DND-41 (cell line): ENCODE data around the gene CDH2.

ENCODE experiments used
- ATAC-seq: fragments of 200-7000 bp; cut with Tn5 transposase; 3 replicates; pipeline ENCODE4 v1.9.1; 2021; ENCODE audit warnings: low read depth; ENCODE audit not compliant: insufficient read depth
- DNase-seq: peaks from one replicate; pipeline ENCODE4 v3.0.0-alpha.2; 2020
- H2AFZ ChIP-seq: 2 replicates; pipeline ENCODE4 v1.6.0; 2012; ENCODE audit warnings: low read depth, low read length
- H3K27ac ChIP-seq: 2 replicates; pipeline ENCODE4 v1.5.1; 2012; ENCODE audit warnings: low read length, inconsistent platforms
- H3K27me3 ChIP-seq: fragments of 200-600 bp; sonication (generic); 2 replicates; pipeline ENCODE4 v1.6.0; 2012; ENCODE audit warnings: low read length, mild to moderate bottlenecking, inconsistent platforms; ENCODE audit not compliant: insufficient read depth, poor library complexity
- H3K36me3 ChIP-seq: 2 replicates; pipeline ENCODE4 v1.5.1; 2012; ENCODE audit warnings: low read length, inconsistent platforms; ENCODE audit not compliant: insufficient read depth
- H3K4me1 ChIP-seq: 2 replicates; pipeline ENCODE4 v1.5.1; 2012; ENCODE audit warnings: mild to moderate bottlenecking, low read length; ENCODE audit not compliant: insufficient read depth
- H3K4me2 ChIP-seq: 2 replicates; pipeline ENCODE4 v1.6.0; 2012; ENCODE audit warnings: mild to moderate bottlenecking, moderate library complexity, low read length, inconsistent platforms; ENCODE audit not compliant: insufficient read depth
- H3K4me3 ChIP-seq, 2 experiments: fragments of 200-600 bp in 1 of 2; shearing (Covaris generic) in 1 of 2; 2 replicates each; pipeline ENCODE4 v1.5.1; 2012 to 2016; ENCODE audit warnings: inconsistent platforms in 2 of 2, low read length in 2 of 2, mild to moderate bottlenecking in 2 of 2, low read depth in 1 of 2, moderate library complexity in 1 of 2
- H3K79me2 ChIP-seq: 2 replicates; pipeline ENCODE4 v1.6.0; 2012; ENCODE audit warnings: low read length, inconsistent platforms; ENCODE audit not compliant: insufficient read depth
- H3K9ac ChIP-seq: 2 replicates; pipeline ENCODE4 v1.6.0; 2012; ENCODE audit warnings: low read depth, mild to moderate bottlenecking, inconsistent platforms, low read length, moderate library complexity
- H3K9me3 ChIP-seq: 2 replicates; pipeline ENCODE4 v1.5.1; 2012; ENCODE audit warnings: low read length, moderate library complexity, mild to moderate bottlenecking, inconsistent platforms; ENCODE audit not compliant: insufficient read depth, severe bottlenecking
- H4K20me1 ChIP-seq: 2 replicates; pipeline ENCODE4 v1.6.0; 2012; ENCODE audit warnings: low read length; ENCODE audit not compliant: insufficient read depth
- EZH2 ChIP-seq: IDR thresholded peaks from 3 replicates; pipeline ENCODE4 v1.6.1; 2012; ENCODE audit warnings: borderline replicate concordance, low read depth, mild to moderate bottlenecking, moderate library complexity, low read length, inconsistent platforms; ENCODE audit not compliant: severe bottlenecking
- TF ChIP-seq, protein P1 (sequence below): IDR thresholded peaks from 2 replicates; pipeline ENCODE4 v1.5.1; 2012; ENCODE audit warnings: borderline replicate concordance, low read length, moderate library complexity, mild to moderate bottlenecking; ENCODE audit not compliant: poor library complexity, severe bottlenecking; ENCODE audit errors: extremely low read depth

CDH2 gene

DNA sequence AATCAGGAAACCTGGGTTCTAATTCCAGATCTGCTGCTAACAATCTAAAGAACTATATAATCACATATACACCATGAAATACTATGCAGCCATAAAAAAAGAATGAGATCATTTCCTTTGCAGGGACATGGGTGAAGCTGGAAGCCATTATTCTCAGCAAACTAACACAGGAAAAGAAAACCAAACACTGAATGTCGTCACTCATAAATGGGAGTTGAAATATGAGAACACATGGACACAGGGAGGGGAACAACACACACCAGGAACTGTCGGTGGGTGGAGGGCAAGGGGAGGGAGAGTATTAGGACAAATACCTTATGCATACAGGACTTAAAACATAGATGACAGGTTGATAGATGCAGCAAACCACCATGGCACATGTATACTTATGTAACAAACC is 33.2 kb downstream of the CDH2 start:
- H3K27ac ChIP-seq, result no peak overlapping the region

DNA sequence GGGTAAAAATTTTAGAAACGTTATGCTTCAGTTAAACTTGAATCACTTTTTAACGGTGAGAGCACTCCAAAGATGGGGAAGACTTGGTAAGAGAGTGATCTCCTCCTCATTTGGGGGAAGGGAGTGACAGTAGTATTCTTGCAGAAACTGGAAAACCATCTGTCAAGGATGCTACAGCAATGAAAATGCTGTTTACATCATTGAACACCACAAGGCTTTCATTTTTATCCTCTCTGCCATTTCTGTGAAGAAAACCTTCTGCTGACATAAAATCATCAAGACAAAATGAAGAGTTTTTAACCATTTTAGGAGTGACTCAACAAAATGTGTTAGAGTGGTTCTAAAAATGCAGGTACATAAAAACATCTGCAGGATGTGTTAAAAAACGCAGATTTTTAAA is 38.1 kb downstream of the CDH2 start:
- no peaks in the 10 kb centered on the region for H3K36me3 ChIP-seq
- H3K4me3 ChIP-seq, result no peak overlapping the region
- ATAC-seq, result no peak
- H3K79me2 ChIP-seq, result peaks cover 31% of the 10 kb centered on the region
- DNase-seq, result no peak
- TF ChIP-seq, protein P1, sequence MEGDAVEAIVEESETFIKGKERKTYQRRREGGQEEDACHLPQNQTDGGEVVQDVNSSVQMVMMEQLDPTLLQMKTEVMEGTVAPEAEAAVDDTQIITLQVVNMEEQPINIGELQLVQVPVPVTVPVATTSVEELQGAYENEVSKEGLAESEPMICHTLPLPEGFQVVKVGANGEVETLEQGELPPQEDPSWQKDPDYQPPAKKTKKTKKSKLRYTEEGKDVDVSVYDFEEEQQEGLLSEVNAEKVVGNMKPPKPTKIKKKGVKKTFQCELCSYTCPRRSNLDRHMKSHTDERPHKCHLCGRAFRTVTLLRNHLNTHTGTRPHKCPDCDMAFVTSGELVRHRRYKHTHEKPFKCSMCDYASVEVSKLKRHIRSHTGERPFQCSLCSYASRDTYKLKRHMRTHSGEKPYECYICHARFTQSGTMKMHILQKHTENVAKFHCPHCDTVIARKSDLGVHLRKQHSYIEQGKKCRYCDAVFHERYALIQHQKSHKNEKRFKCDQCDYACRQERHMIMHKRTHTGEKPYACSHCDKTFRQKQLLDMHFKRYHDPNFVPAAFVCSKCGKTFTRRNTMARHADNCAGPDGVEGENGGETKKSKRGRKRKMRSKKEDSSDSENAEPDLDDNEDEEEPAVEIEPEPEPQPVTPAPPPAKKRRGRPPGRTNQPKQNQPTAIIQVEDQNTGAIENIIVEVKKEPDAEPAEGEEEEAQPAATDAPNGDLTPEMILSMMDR, result no peak
- TF ChIP-seq EZH2, result no peak
- peaks cover 23% of the 10 kb centered on the region for H3K4me1 ChIP-seq
- no peak overlapping the region for H3K9ac ChIP-seq
- H3K9me3 ChIP-seq, result no peaks in the 10 kb centered on the region
- peaks cover 11% of the 10 kb centered on the region for H4K20me1 ChIP-seq
- H2AFZ ChIP-seq, result no peak overlapping the region
- no peaks in the 10 kb centered on the region for H3K27me3 ChIP-seq
- no peak overlapping the region for H3K4me2 ChIP-seq
- no peak overlapping the region for H3K27ac ChIP-seq

More for the DNA sequence above, 33.2 kb downstream of the CDH2 start:
- Histone ChIP-seq H3K36me3 (no peaks in the 10 kb centered on the region; the same call in 1 of the 2 replicates), H3K9ac (no peak overlapping the region), H3K27me3 (no peaks in the 10 kb centered on the region), H3K4me1 (no peaks in the 10 kb centered on the region), H3K9me3 (no peaks in the 10 kb centered on the region), H4K20me1 (peaks cover 8% of the 10 kb centered on the region; the same call in 1 of the 2 replicates), H3K79me2 (peaks cover 22% of the 10 kb centered on the region), H2AFZ (no peak overlapping the region), H3K4me3 (no peak overlapping the region), H3K4me2 (no peak overlapping the region)
- no peak for TF ChIP-seq EZH2
- TF ChIP-seq, protein P1, result no peak
- DNase-seq, result no peak
- no peak for ATAC-seq

DNA sequence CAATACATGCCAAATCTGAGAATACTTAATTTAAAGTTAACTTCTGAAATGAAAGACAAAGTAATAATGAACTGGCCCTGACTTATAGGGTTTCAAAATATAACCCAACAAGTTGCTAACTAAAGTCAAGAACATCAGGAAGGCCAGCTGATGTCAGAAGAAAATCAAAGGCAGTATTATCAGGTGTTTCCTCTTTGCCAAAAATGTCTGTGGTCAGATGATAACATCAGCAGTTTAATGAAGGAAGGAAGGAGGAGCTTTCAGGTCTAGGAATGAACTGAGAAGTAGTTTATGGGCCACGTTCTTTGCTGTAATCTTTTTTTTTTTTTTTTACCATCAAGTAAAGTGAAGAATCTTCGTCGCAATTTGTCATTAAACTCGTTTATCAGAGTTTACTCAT is 40.9 kb downstream of the CDH2 start:
- Histone ChIP-seq H3K4me2 (peak overlapping the region; percentile 7; the same call in 1 of the 2 replicates), H2AFZ (no peak overlapping the region), H3K4me1 (peaks cover 23% of the 10 kb centered on the region), H3K79me2 (peaks cover 36% of the 10 kb centered on the region), H4K20me1 (peaks cover 19% of the 10 kb centered on the region), H3K9me3 (no peaks in the 10 kb centered on the region), H3K27me3 (no peaks in the 10 kb centered on the region), H3K4me3 (no peak overlapping the region), H3K9ac (no peak overlapping the region), H3K27ac (no peak overlapping the region), H3K36me3 (no peaks in the 10 kb centered on the region)
- ATAC-seq (peak; percentile 95), DNase-seq (peak; percentile 19)
- TF ChIP-seq, protein P1, result no peak
- no peak for TF ChIP-seq EZH2

DNA sequence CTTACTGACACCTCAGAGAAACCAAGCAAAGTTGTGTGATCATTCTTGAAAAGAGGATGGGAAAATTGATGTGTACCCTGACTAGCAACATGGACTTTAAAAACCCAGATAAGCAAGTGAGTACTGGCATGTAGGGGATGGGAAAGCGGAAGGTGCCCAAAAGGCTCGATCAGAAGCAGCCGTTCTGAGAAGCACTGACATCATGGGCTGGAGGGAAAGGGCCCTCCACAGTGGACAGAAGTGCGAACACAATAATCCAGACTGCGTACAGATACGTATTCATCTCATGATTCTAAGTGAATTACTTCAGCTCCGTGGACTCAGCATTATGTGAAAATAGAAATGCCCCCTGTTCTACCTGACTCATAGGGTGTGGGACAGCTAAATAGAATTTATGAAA is 42.2 kb downstream of the CDH2 start:
- TF ChIP-seq, protein P1, result no peak
- TF ChIP-seq EZH2, result no peak
- Histone ChIP-seq H3K36me3 (no peaks in the 10 kb centered on the region), H3K9ac (no peak overlapping the region), H3K4me3 (no peak overlapping the region), H3K27me3 (no peaks in the 10 kb centered on the region), H2AFZ (no peak overlapping the region), H4K20me1 (peaks cover 19% of the 10 kb centered on the region), H3K79me2 (peaks cover 42% of the 10 kb centered on the region), H3K4me2 (no peak overlapping the region), H3K27ac (no peak overlapping the region), H3K4me1 (peaks cover 23% of the 10 kb centered on the region), H3K9me3 (no peaks in the 10 kb centered on the region)
- DNase-seq (no peak), ATAC-seq (no peak)
